HEK293 (cell line): ENCODE measurements around the gene PHTF1.

ENCODE experiments used
- CTCF ChIA-PET: fragments of 350-600 bp; formaldehyde crosslinking; extraction: SDS; loops from one replicate; lab custom pipeline; 2021; ENCODE audit warnings: antibody characterized with exemption; lab: Yijun Ruan, JAX
- POLR2A ChIA-PET: fragments of 300-600 bp; formaldehyde crosslinking; extraction: SDS; loops from one replicate; lab custom pipeline; 2020; ENCODE audit warnings: antibody characterized with exemption, inconsistent platforms; lab: Yijun Ruan, JAX
- H3K27ac ChIP-seq: fragments of 200-500 bp; sonication (Bioruptor generic); 2 replicates; pipeline ENCODE4 v1.5.1; 2014; ENCODE audit warnings: low read depth, low read length, control low read depth, inconsistent platforms; ENCODE audit errors: extremely low read depth
- H3K36me3 ChIP-seq, 2 experiments: fragments of 200-500 bp in 1 of 2; sonication (Bioruptor generic) in 1 of 2; 1 replicate in 1 of 2; 2 replicates in 1 of 2; pipeline ENCODE4 v1.5.1; 2014 to 2017; ENCODE audit warnings: inconsistent platforms in 2 of 2, low read length in 2 of 2; ENCODE audit not compliant: control insufficient read depth in 2 of 2, insufficient read depth in 1 of 2
- H3K4me1 ChIP-seq: fragments of 200-500 bp; sonication (Bioruptor generic); 2 replicates; pipeline ENCODE4 v1.5.1; 2014; ENCODE audit warnings: mild to moderate bottlenecking, low read length, inconsistent platforms; ENCODE audit not compliant: control insufficient read depth, insufficient read depth
- H3K4me3 ChIP-seq: 2 replicates; pipeline ENCODE4 v1.5.1; 2011; ENCODE audit warnings: low read depth, mild to moderate bottlenecking, control low read depth, low read length, moderate library complexity
- H3K9me3 ChIP-seq: fragments of 200-500 bp; sonication (Bioruptor generic); 2 replicates; pipeline ENCODE4 v1.5.1; 2014; ENCODE audit warnings: low read depth, low read length, inconsistent platforms; ENCODE audit not compliant: control insufficient read depth, insufficient read depth
- AEBP2 ChIP-seq: fragments of 450-650 bp; formaldehyde crosslinking; IDR thresholded peaks from 2 replicates; pipeline ENCODE4 v1.5.1; 2016; ENCODE audit warnings: missing biosample characterization, missing genetic modification characterization, borderline replicate concordance
- ELK4 ChIP-seq: IDR thresholded peaks from 2 replicates; pipeline ENCODE4 v1.6.1; 2011; ENCODE audit warnings: mild to moderate bottlenecking, low read depth, low read length, borderline replicate concordance
- KLF10 ChIP-seq: fragments of 450-650 bp; IDR thresholded peaks from 2 replicates; pipeline ENCODE4 v1.5.1; 2018; ENCODE audit warnings: missing biosample characterization, mild to moderate bottlenecking, missing genetic modification characterization
- OSR2 ChIP-seq: fragments of 450-650 bp; formaldehyde crosslinking; IDR thresholded peaks from 2 replicates; pipeline ENCODE4 v1.5.1; 2016; ENCODE audit warnings: missing biosample characterization, missing genetic modification characterization
- PRDM1 ChIP-seq: fragments of 450-650 bp; formaldehyde crosslinking; IDR thresholded peaks from 2 replicates; pipeline ENCODE4; 2016; ENCODE audit warnings: missing biosample characterization, missing genetic modification characterization
- SP3 ChIP-seq: fragments of 450-650 bp; formaldehyde crosslinking; IDR thresholded peaks from 2 replicates; pipeline ENCODE4 v1.5.1; 2016; ENCODE audit warnings: missing biosample characterization, missing genetic modification characterization
- TSHZ1 ChIP-seq: fragments of 450-650 bp; formaldehyde crosslinking; IDR thresholded peaks from 2 replicates; pipeline ENCODE4 v1.5.1; 2016; ENCODE audit warnings: missing biosample characterization, missing genetic modification characterization, borderline replicate concordance
- ZBTB44 ChIP-seq: fragments of 450-650 bp; IDR thresholded peaks from 2 replicates; pipeline ENCODE4 v1.5.1; 2018; ENCODE audit warnings: missing biosample characterization, mild to moderate bottlenecking, missing genetic modification characterization
- ZFP69B ChIP-seq: fragments of 450-650 bp; formaldehyde crosslinking; IDR thresholded peaks from 2 replicates; pipeline ENCODE4 v1.5.1; 2016; ENCODE audit warnings: missing biosample characterization, missing genetic modification characterization
- ZNF121 ChIP-seq: fragments of 450-650 bp; formaldehyde crosslinking; IDR thresholded peaks from 2 replicates; pipeline ENCODE4 v1.5.1; 2016; ENCODE audit warnings: missing biosample characterization, missing genetic modification characterization
- ZNF146 ChIP-seq: fragments of 450-650 bp; formaldehyde crosslinking; IDR thresholded peaks from 2 replicates; pipeline ENCODE4 v1.5.1; 2016; ENCODE audit warnings: missing biosample characterization, missing genetic modification characterization
- ZNF18 ChIP-seq: fragments of 450-650 bp; formaldehyde crosslinking; IDR thresholded peaks from 2 replicates; pipeline ENCODE4 v1.5.1; 2016; ENCODE audit warnings: missing biosample characterization, missing genetic modification characterization
- ZNF19 ChIP-seq: fragments of 450-650 bp; formaldehyde crosslinking; IDR thresholded peaks from 2 replicates; pipeline ENCODE4; 2016; ENCODE audit warnings: missing biosample characterization, missing genetic modification characterization, low read depth
- ZNF26 ChIP-seq: fragments of 450-650 bp; formaldehyde crosslinking; IDR thresholded peaks from 2 replicates; pipeline ENCODE4 v1.5.1; 2016; ENCODE audit warnings: missing biosample characterization, missing genetic modification characterization
- ZNF335 ChIP-seq: fragments of 450-650 bp; formaldehyde crosslinking; conservative IDR thresholded peaks from 2 replicates; pipeline ENCODE4 v1.5.1; 2016; ENCODE audit warnings: missing biosample characterization, missing genetic modification characterization
- ZNF398 ChIP-seq: fragments of 450-650 bp; formaldehyde crosslinking; IDR thresholded peaks from 2 replicates; pipeline ENCODE4 v1.5.1; 2017; ENCODE audit warnings: missing biosample characterization, missing genetic modification characterization
- ZNF416 ChIP-seq: fragments of 450-650 bp; formaldehyde crosslinking; IDR thresholded peaks from 2 replicates; pipeline ENCODE4 v1.5.1; 2016; ENCODE audit warnings: missing biosample characterization, missing genetic modification characterization
- ZNF488 ChIP-seq: fragments of 450-650 bp; formaldehyde crosslinking; IDR thresholded peaks from 2 replicates; pipeline ENCODE4 v1.5.1; 2016; ENCODE audit warnings: missing biosample characterization, missing genetic modification characterization
- ZNF514 ChIP-seq: fragments of 450-650 bp; formaldehyde crosslinking; IDR thresholded peaks from 2 replicates; pipeline ENCODE4 v1.5.1; 2016; ENCODE audit warnings: missing biosample characterization, missing genetic modification characterization
- ZNF658 ChIP-seq: fragments of 450-650 bp; formaldehyde crosslinking; IDR thresholded peaks from 2 replicates; pipeline ENCODE4; 2016; ENCODE audit warnings: missing biosample characterization, missing genetic modification characterization
- ZXDB ChIP-seq: fragments of 450-650 bp; formaldehyde crosslinking; IDR thresholded peaks from 2 replicates; pipeline ENCODE4 v1.5.1; 2016; ENCODE audit warnings: missing biosample characterization, missing genetic modification characterization

The PHTF1 gene

GRCh38 chr1:113692824-113693431, 66.4 kb downstream of the PHTF1 start:
- Histone ChIP-seq H3K27ac (no peak overlapping the region), H3K9me3 (no peaks in the 10 kb centered on the region), H3K4me1 (no peaks in the 10 kb centered on the region), H3K4me3 (no peak overlapping the region)
- POLR2A ChIA-PET = no interaction called here
- TF ChIP-seq SP3 (tag by site-specific recombination) (no peak), ZBTB44 (tag by site-specific recombination) (no peak), ZNF514 (tag by site-specific recombination) (no peak), PRDM1 (tag by site-specific recombination) (no peak), ZNF398 (tag by site-specific recombination) (no peak), TSHZ1 (tag by site-specific recombination) (no peak), ZNF416 (tag by site-specific recombination) (no peak), ZNF335 (no peak), ZNF488 (tag by site-specific recombination) (no peak), ZNF19 (no peak), ZNF121 (tag by site-specific recombination) (no peak), ZNF26 (tag by site-specific recombination) (no peak), KLF10 (no peak)
- TF ChIP-seq, all 188 proteins: peak for 0
- CTCF ChIA-PET = interaction anchor here (0.6 kb wide), 1 partner anchor 29 kb away, joined by 4 read pairs; no protein-coding TSS in a partner anchor
- H3K36me3 ChIP-seq = peaks cover 0 to 46% of the 10 kb centered on the region in 2 experiments; a peak in 2 of 3 replicates

- ChIA-PET CTCF (interaction anchor here (0.6 kb wide), 2 partner anchors 30 to 654 kb away, joined by 3 to 4 read pairs; no protein-coding TSS in a partner anchor), POLR2A (no interaction called here)
- H3K27ac ChIP-seq = no peak overlapping the region
- H3K36me3 ChIP-seq = peaks cover 0 to 43% of the 10 kb centered on the region in 2 experiments; a peak in 2 of 3 replicates
- H3K4me1 ChIP-seq = no peaks in the 10 kb centered on the region
- H3K4me3 ChIP-seq = no peak overlapping the region
- H3K9me3 ChIP-seq = no peaks in the 10 kb centered on the region
- no peak for TF ChIP-seq ZNF658 (tag by site-specific recombination)
- no peak for TF ChIP-seq ZNF18 (tag by site-specific recombination)
- TF ChIP-seq ELK4 = no peak
- TF ChIP-seq ZXDB = no peak
- no peak for TF ChIP-seq OSR2 (tag by site-specific recombination)
- TF ChIP-seq ZFP69B = no peak
- TF ChIP-seq AEBP2 = no peak
- no peak for TF ChIP-seq ZNF146 (tag by site-specific recombination)
These were observed 66.9 kb downstream of the PHTF1 start for GRCh38 chr1:113692342-113692741.
